Activated effector memory CD4-positive, alpha-beta T cell treated with anti-CD3 and anti-CD28 coated beads, Interleukin-2, amount 50 U/mL, for 16 hours (primary cell): Measurements from ENCODE around the gene INTS6L.

Experiments used
- DNase-seq: peaks from one replicate; pipeline ENCODE4 v3.0.0-alpha.2; 2020

INTS6L gene

GRCh38 chrX:135629342-135629741, 108.9 kb downstream of the INTS6L start:
- DNase-seq: no peak
